ENCODE measurements around the gene GPSM1. TPM values are rescaled to one million over a fixed set of nuclear protein-coding genes. Genes with fewer than 3 reads are reported as not detected.
A peak's percentile ranks its signal among the peaks of the same experiment; 100 is the strongest.

The GPSM1 gene
- total RNA-seq (10 to 100 TPM; 22.7 to 28.9 TPM), polyA plus RNA-seq (10 to 100 TPM in 1 of 2 donors, 1 to 10 TPM in 1; 6.9 to 53.7 TPM)
- long read RNA-seq, donor 1, transcript GPSM1-201 (3 exons, 2,114 nt) = major isoform, 5 of 33 reads
- long read RNA-seq, donor 1, partial matches to known transcripts = 26 of 33 reads
- long read RNA-seq, donor 1, other reads (novel, unspliced or antisense) = 2 of 33 reads
- long read RNA-seq, donor 2, transcript GPSM1-206 (9 exons, 2,270 nt) = minor isoform, 5 of 30 reads
- long read RNA-seq, donor 2, transcript GPSM1-205 (14 exons, 3,633 nt) = major isoform, 12 of 30 reads
- long read RNA-seq, donor 2, partial matches to known transcripts = 9 of 30 reads
- long read RNA-seq, donor 2, other reads (novel, unspliced or antisense) = 4 of 30 reads

- Histone ChIP-seq H3K9me3 (ENCODE audit: control insufficient read depth, low read length) (no peaks in the 10 kb centered on the region), H3K27me3 (ENCODE audit: control insufficient read depth in 1 of 2, insufficient read depth in 2 of 2, low read length in 1 of 2) (no peaks in the 10 kb centered on the region), H3K4me1 (ENCODE audit: control insufficient read depth in 1 of 2, insufficient read depth in 2 of 2, low read length in 2 of 2) (no peaks in the 10 kb centered on the region), H3K27ac (ENCODE audit: low read depth in 1 of 2, low read length in 2 of 2) (peak within 1 kb of the TSS in 1 of 2 donors; percentile 2), H3K36me3 (ENCODE audit: control insufficient read depth in 1 of 2, insufficient read depth in 2 of 2, low read length in 1 of 2) (no peaks in the 10 kb centered on the region), H3K4me3 (ENCODE audit: low read length in 2 of 2) (peak within 1 kb of the TSS; percentile 36 to 48)
- 0 to 1% methylated on average over 4 to 88 of the region's 88 CpGs for WGBS, 2 donors
- ATAC-seq (ENCODE audit: low FRiP score) = peak; percentile 44
- DNase-seq = peak in 1 of 2 donors; percentile 89
- intact Hi-C loops (cut with DNase I) = loop anchor here in 1 of 2 donors (5.0 kb wide), 1 partner anchor 35 kb away; the partner anchor contains the start of gene DNLZ
These were observed at the start of gene GPSM1 for GRCh38 chr9:136327304-136327974. Gene GPSM1, plus strand, starts transcription at chr9:136327539. Its CDS starts 157 bp downstream, at chr9:136327696.

- no peak overlapping the region for H3K4me3 ChIP-seq (ENCODE audit: low read length in 2 of 2)
- intact Hi-C loops (cut with DNase I) = no loop called here
- DNase-seq (no peak), ATAC-seq (ENCODE audit: low FRiP score) (no peak)
- no peaks in the 10 kb centered on the region for H3K9me3 ChIP-seq (ENCODE audit: control insufficient read depth, low read length)
- WGBS, 2 donors = 87 to 89% methylated on average over 14 of the region's 14 CpGs
- no peaks in the 10 kb centered on the region for H3K27me3 ChIP-seq (ENCODE audit: control insufficient read depth in 1 of 2, insufficient read depth in 2 of 2, low read length in 1 of 2)
- no peaks in the 10 kb centered on the region for H3K36me3 ChIP-seq (ENCODE audit: control insufficient read depth in 1 of 2, insufficient read depth in 2 of 2, low read length in 1 of 2)
- H3K4me1 ChIP-seq (ENCODE audit: control insufficient read depth in 1 of 2, insufficient read depth in 2 of 2, low read length in 2 of 2) = no peaks in the 10 kb centered on the region
- H3K27ac ChIP-seq (ENCODE audit: low read depth in 1 of 2, low read length in 2 of 2) = no peak overlapping the region
These were observed 49.6 kb upstream of the GPSM1 start for GRCh38 chr9:136277746-136278145.

GRCh38 chr9:136278221-136278620 lies 49.1 kb upstream of the GPSM1 start:
- ATAC-seq (ENCODE audit: low FRiP score) (no peak), DNase-seq (no peak)
- WGBS, 2 donors = 87 to 91% methylated on average over 9 of the region's 9 CpGs
- H3K4me1 ChIP-seq (ENCODE audit: control insufficient read depth in 1 of 2, insufficient read depth in 2 of 2, low read length in 2 of 2) = no peaks in the 10 kb centered on the region
- H3K36me3 ChIP-seq (ENCODE audit: control insufficient read depth in 1 of 2, insufficient read depth in 2 of 2, low read length in 1 of 2) = no peaks in the 10 kb centered on the region
- intact Hi-C loops (cut with DNase I) = no loop called here
- H3K27me3 ChIP-seq (ENCODE audit: control insufficient read depth in 1 of 2, insufficient read depth in 2 of 2, low read length in 1 of 2) = no peaks in the 10 kb centered on the region
- H3K9me3 ChIP-seq (ENCODE audit: control insufficient read depth, low read length) = no peaks in the 10 kb centered on the region
- H3K27ac ChIP-seq (ENCODE audit: low read depth in 1 of 2, low read length in 2 of 2) = no peak overlapping the region
- no peak overlapping the region for H3K4me3 ChIP-seq (ENCODE audit: low read length in 2 of 2)

GRCh38 chr9:136278894-136279293 lies 48.4 kb upstream of the GPSM1 start:
- no peaks in the 10 kb centered on the region for H3K36me3 ChIP-seq (ENCODE audit: control insufficient read depth in 1 of 2, insufficient read depth in 2 of 2, low read length in 1 of 2)
- no peaks in the 10 kb centered on the region for H3K27me3 ChIP-seq (ENCODE audit: control insufficient read depth in 1 of 2, insufficient read depth in 2 of 2, low read length in 1 of 2)
- 91 to 96% methylated on average over 1 of the region's 1 CpG for WGBS, 2 donors
- no peak overlapping the region for H3K27ac ChIP-seq (ENCODE audit: low read depth in 1 of 2, low read length in 2 of 2)
- H3K4me3 ChIP-seq (ENCODE audit: low read length in 2 of 2) = no peak overlapping the region
- H3K4me1 ChIP-seq (ENCODE audit: control insufficient read depth in 1 of 2, insufficient read depth in 2 of 2, low read length in 2 of 2) = no peaks in the 10 kb centered on the region
- H3K9me3 ChIP-seq (ENCODE audit: control insufficient read depth, low read length) = no peaks in the 10 kb centered on the region
- ATAC-seq (ENCODE audit: low FRiP score) (no peak), DNase-seq (no peak)
- intact Hi-C loops (cut with DNase I) = no loop called here

- no peak overlapping the region for H3K4me3 ChIP-seq (ENCODE audit: low read length in 2 of 2)
- 87 to 91% methylated on average over 6 of the region's 6 CpGs for WGBS, 2 donors
- no peaks in the 10 kb centered on the region for H3K36me3 ChIP-seq (ENCODE audit: control insufficient read depth in 1 of 2, insufficient read depth in 2 of 2, low read length in 1 of 2)
- no peak overlapping the region for H3K27ac ChIP-seq (ENCODE audit: low read depth in 1 of 2, low read length in 2 of 2)
- H3K9me3 ChIP-seq (ENCODE audit: control insufficient read depth, low read length) = no peaks in the 10 kb centered on the region
- DNase-seq (no peak), ATAC-seq (ENCODE audit: low FRiP score) (no peak)
- H3K4me1 ChIP-seq (ENCODE audit: control insufficient read depth in 1 of 2, insufficient read depth in 2 of 2, low read length in 2 of 2) = no peaks in the 10 kb centered on the region
- intact Hi-C loops (cut with DNase I) = no loop called here
- no peaks in the 10 kb centered on the region for H3K27me3 ChIP-seq (ENCODE audit: control insufficient read depth in 1 of 2, insufficient read depth in 2 of 2, low read length in 1 of 2)
These were observed 47.9 kb upstream of the GPSM1 start for GRCh38 chr9:136279471-136279870.

- H3K27ac ChIP-seq (ENCODE audit: low read depth in 1 of 2, low read length in 2 of 2) = no peak overlapping the region
- no peaks in the 10 kb centered on the region for H3K9me3 ChIP-seq (ENCODE audit: control insufficient read depth, low read length)
- intact Hi-C loops (cut with DNase I) = loop anchor here in 1 of 2 donors (10.0 kb wide), 1 partner anchor 106 kb away; no protein-coding TSS in a partner anchor
- H3K4me1 ChIP-seq (ENCODE audit: control insufficient read depth in 1 of 2, insufficient read depth in 2 of 2, low read length in 2 of 2) = no peaks in the 10 kb centered on the region
- DNase-seq (no peak), ATAC-seq (ENCODE audit: low FRiP score) (no peak)
- H3K36me3 ChIP-seq (ENCODE audit: control insufficient read depth in 1 of 2, insufficient read depth in 2 of 2, low read length in 1 of 2) = no peaks in the 10 kb centered on the region
- no peaks in the 10 kb centered on the region for H3K27me3 ChIP-seq (ENCODE audit: control insufficient read depth in 1 of 2, insufficient read depth in 2 of 2, low read length in 1 of 2)
- no peak overlapping the region for H3K4me3 ChIP-seq (ENCODE audit: low read length in 2 of 2)
- 90% methylated on average over 16 of the region's 16 CpGs for WGBS, 2 donors
These were observed 46.6 kb upstream of the GPSM1 start for GRCh38 chr9:136280535-136281315.

GRCh38 chr9:136281421-136282271 lies 45.7 kb upstream of the GPSM1 start:
- H3K27me3 ChIP-seq (ENCODE audit: control insufficient read depth in 1 of 2, insufficient read depth in 2 of 2, low read length in 1 of 2) = no peaks in the 10 kb centered on the region
- ATAC-seq (ENCODE audit: low FRiP score) = no peak
- intact Hi-C loops (cut with DNase I) = loop anchor here in 1 of 2 donors (10.0 kb wide), 1 partner anchor 107 kb away; no protein-coding TSS in a partner anchor

More at GRCh38 chr9:136281421-136282271, 45.7 kb upstream of the GPSM1 start:
- WGBS, 2 donors = 91 to 92% methylated on average over 39 of the region's 39 CpGs
- Histone ChIP-seq H3K36me3 (ENCODE audit: control insufficient read depth in 1 of 2, insufficient read depth in 2 of 2, low read length in 1 of 2) (no peaks in the 10 kb centered on the region), H3K4me3 (ENCODE audit: low read length in 2 of 2) (no peak overlapping the region), H3K27ac (ENCODE audit: low read depth in 1 of 2, low read length in 2 of 2) (no peak overlapping the region), H3K4me1 (ENCODE audit: control insufficient read depth in 1 of 2, insufficient read depth in 2 of 2, low read length in 2 of 2) (no peaks in the 10 kb centered on the region), H3K9me3 (ENCODE audit: control insufficient read depth, low read length) (no peaks in the 10 kb centered on the region)
- DNase-seq = no peak
